ENCODE measurements around the gene PDE4B. TPM values are rescaled to one million over a fixed set of nuclear protein-coding genes. Genes with fewer than 3 reads are reported as not detected.

The PDE4B gene
- total and polyA plus RNA-seq, 11 donors = 1.4 to 71.9 (median 16.2) TPM

DNA sequence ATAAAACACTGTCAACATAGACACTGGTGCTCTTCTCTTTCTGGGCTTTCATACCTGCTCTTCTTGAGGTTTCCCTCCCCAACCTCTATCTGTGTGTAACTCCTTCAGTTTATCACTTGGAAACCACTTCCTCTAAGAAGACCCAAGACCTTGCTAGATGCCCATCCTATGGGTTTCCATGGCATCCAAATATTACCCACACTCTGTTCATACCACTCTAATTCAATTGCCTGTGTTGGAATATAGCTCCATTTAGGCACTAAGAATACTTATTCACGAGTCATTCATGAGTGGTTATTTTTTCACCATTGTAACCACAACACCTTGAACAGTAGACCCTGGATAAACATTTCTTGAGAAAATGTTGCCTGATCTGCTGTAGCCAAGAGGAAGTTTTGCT, 510.1 kb downstream of the PDE4B start:
- no peak overlapping the region for H3K27ac ChIP-seq
- no peak overlapping the region for H3K4me3 ChIP-seq
- no peaks in the 10 kb centered on the region for H3K36me3 ChIP-seq
- DNase-seq = no peak
- ATAC-seq = no peak
- intact Hi-C loops (cut with DNase I) = no loop called here
- no peaks in the 10 kb centered on the region for H3K27me3 ChIP-seq
- TF ChIP-seq POLR2A (IDR thresholded peaks at IDR 0.05) (no peak), CTCF (IDR thresholded peaks at IDR 0.05) (no peak)
- peaks cover 0 to 32% (median 6%) of the 10 kb centered on the region in 12 donors for H3K4me1 ChIP-seq
- no peaks in the 10 kb centered on the region for H3K9me3 ChIP-seq
- WGBS, 4 donors = 60 to 82% (median 69%) methylated on average over 1 of the region's 1 CpG

DNA sequence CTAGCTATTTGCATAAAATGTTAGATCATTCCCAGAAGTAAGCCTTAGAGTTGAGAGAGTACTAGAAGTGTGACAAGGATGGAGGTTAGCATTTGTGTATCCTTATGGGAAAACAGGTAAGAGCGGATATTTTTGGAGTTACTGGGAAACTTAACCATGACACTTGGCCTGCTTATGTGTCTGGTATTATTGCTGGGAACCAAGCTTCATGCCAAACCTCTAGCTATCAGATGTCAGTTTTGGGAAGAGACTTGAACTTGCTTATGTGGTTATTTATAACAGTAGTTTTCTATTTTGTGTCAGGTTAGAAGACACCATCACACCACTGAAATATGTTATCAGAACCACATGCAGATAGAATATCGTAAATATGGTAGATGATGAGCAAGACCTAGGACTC, 511.0 kb downstream of the PDE4B start:
- H3K4me3 ChIP-seq = no peak overlapping the region
- H3K27ac ChIP-seq = no peak overlapping the region
- intact Hi-C loops (cut with DNase I) = no loop called here
- H3K9me3 ChIP-seq = no peaks in the 10 kb centered on the region
- no peaks in the 10 kb centered on the region for H3K27me3 ChIP-seq
- no peak for ATAC-seq
- TF ChIP-seq POLR2A (IDR thresholded peaks at IDR 0.05) (no peak), CTCF (IDR thresholded peaks at IDR 0.05) (no peak)
- 78 to 88% (median 78%) methylated on average over 2 of the region's 2 CpGs for WGBS, 4 donors
- no peaks in the 10 kb centered on the region for H3K36me3 ChIP-seq
- DNase-seq = no peak
- H3K4me1 ChIP-seq = peaks cover 0 to 32% (median 6%) of the 10 kb centered on the region in 12 donors

- H3K9me3 ChIP-seq = no peaks in the 10 kb centered on the region
- H3K4me3 ChIP-seq = no peak overlapping the region
- DNase-seq (no peak), ATAC-seq (no peak)
- no peaks in the 10 kb centered on the region for H3K36me3 ChIP-seq
- H3K4me1 ChIP-seq = peaks cover 0 to 32% (median 6%) of the 10 kb centered on the region in 12 donors
- no peak for TF ChIP-seq POLR2A (IDR thresholded peaks at IDR 0.05)
- TF ChIP-seq CTCF (IDR thresholded peaks at IDR 0.05) = no peak
- no peaks in the 10 kb centered on the region for H3K27me3 ChIP-seq
- H3K27ac ChIP-seq = no peak overlapping the region
- intact Hi-C loops (cut with DNase I) = no loop called here
- WGBS, 4 donors = 89 to 96% (median 93%) methylated on average over 2 of the region's 2 CpGs
Measured at GRCh38 chr1:66304128-66304527, 511.4 kb downstream of the PDE4B start.

DNA sequence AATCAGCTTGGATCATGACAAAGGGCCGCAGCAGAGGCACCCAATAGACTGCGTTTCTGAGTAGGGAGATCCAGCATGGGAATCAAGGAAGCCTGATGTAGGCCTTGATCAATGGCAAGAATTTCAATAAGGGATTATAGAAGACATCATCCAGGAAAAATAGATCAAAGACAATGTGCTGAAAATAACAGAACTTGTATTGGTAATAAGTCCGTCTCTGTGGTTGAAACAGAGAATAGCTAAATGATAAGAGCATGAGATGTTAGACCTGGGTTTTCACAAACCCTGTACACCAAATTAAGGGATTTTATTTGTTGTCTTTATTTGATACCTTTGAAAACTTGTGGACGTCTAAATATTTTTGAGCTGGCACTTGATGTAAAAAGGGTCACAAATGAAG, 513.2 kb downstream of the PDE4B start:
- no peak for DNase-seq
- peaks cover 0 to 25% (median 2%) of the 10 kb centered on the region in 12 donors for H3K4me1 ChIP-seq
- no peaks in the 10 kb centered on the region for H3K36me3 ChIP-seq
- no peaks in the 10 kb centered on the region for H3K27me3 ChIP-seq
- 95 to 98% (median 97%) methylated on average over 4 of the region's 4 CpGs for WGBS, 4 donors
- no peak for ATAC-seq
- no peak overlapping the region for H3K4me3 ChIP-seq
- no peaks in the 10 kb centered on the region for H3K9me3 ChIP-seq
- TF ChIP-seq CTCF (IDR thresholded peaks at IDR 0.05) = no peak
- TF ChIP-seq POLR2A (IDR thresholded peaks at IDR 0.05) = no peak
- H3K27ac ChIP-seq = no peak overlapping the region
- intact Hi-C loops (cut with DNase I) = no loop called here

Measured in heart left ventricle (tissue), 16 donors.